Testis (tissue), 3 donors: ENCODE results near the gene EEFSEC. TPM values are rescaled to one million over a fixed set of nuclear protein-coding genes. Genes with fewer than 3 reads are reported as not detected.

Experiments
- DNase-seq: peaks from one replicate; pipeline ENCODE4 v3.0.0-alpha.2; 2019
- H3K27ac ChIP-seq, 2 donors: fragments of 200-600 bp; sonication (generic); one replicate each; pipeline ENCODE4 v1.5.1; 2019
- H3K27me3 ChIP-seq: fragments of 200-600 bp; sonication (generic); one replicate; pipeline ENCODE4 v1.5.1; 2019
- H3K36me3 ChIP-seq: fragments of 200-600 bp; sonication (generic); one replicate; pipeline ENCODE4 v1.5.1; 2017; ENCODE audit warnings: low read depth; ENCODE audit errors: missing control alignments
- H3K4me1 ChIP-seq: fragments of 200-600 bp; sonication (generic); one replicate; pipeline ENCODE4 v1.5.1; 2019
- H3K4me3 ChIP-seq, 2 donors: fragments of 200-600 bp; sonication (generic); one replicate each; pipeline ENCODE4 v1.5.1; 2017 to 2019
- H3K9me3 ChIP-seq: fragments of 200-600 bp; sonication (generic); one replicate; pipeline ENCODE4 v1.5.1; 2017
- POLR2A ChIP-seq: fragments of 450-650 bp; IDR thresholded peaks from one replicate; pipeline ENCODE4 v1.6.1; 2017; ENCODE audit warnings: antibody characterized with exemption, mild to moderate bottlenecking, moderate library complexity
- WGBS, 2 donors: methylation state at CpG; one replicate each; pipeline ENCODE4 v1.1.5; 2018; 5-methylcytosine and 5-hydroxymethylcytosine counted together
- intact Hi-C: fragments of 100-400 bp; cut with DNase I; formaldehyde crosslinking; loops from one replicate; pipeline ENCODE4 v1.15.1; 2023; ENCODE audit warnings: low total_unique reads
- polyA plus RNA-seq: library from polyadenylated mRNA; stranded (reverse); fragments of 350-450 nt; fragmentation: Illumina TruSeq; extraction: RNeasy Lipid Tissue Mini Kit (QIAGEN cat#74804); gene quantifications from one replicate; pipeline ENCODE4 v1.2.3, GENCODE V29; 2014; ENCODE audit warnings: low read depth, low replicate concordance; ENCODE audit not compliant: insufficient read depth
- total RNA-seq, 2 donors: library from RNA; depleted of rRNA; stranded (reverse); fragments of >200 nt; gene quantifications; one replicate each; pipeline ENCODE4 v1.2.3, GENCODE V29; 2016
- TF ChIP-seq, protein P1 (sequence below), 3 experiments: fragments of 450-650 bp in 2 of 3; fragments of 200-600 bp in 1 of 3; sonication (generic) in 1 of 3; IDR thresholded peaks; one replicate each; pipeline ENCODE4 v1.5.1; 2016 to 2019; ENCODE audit warnings: antibody characterized with exemption in 3 of 3, mild to moderate bottlenecking in 2 of 3, moderate library complexity in 1 of 3

The EEFSEC gene
- total and polyA plus RNA-seq, 3 donors from 2014 or later = 35.4 to 40.3 (median 35.4) TPM

- no peak overlapping the region for H3K27ac ChIP-seq
- DNase-seq = no peak
- intact Hi-C loops = no loop called here
- no peak overlapping the region for H3K4me3 ChIP-seq
- TF ChIP-seq, protein P1, sequence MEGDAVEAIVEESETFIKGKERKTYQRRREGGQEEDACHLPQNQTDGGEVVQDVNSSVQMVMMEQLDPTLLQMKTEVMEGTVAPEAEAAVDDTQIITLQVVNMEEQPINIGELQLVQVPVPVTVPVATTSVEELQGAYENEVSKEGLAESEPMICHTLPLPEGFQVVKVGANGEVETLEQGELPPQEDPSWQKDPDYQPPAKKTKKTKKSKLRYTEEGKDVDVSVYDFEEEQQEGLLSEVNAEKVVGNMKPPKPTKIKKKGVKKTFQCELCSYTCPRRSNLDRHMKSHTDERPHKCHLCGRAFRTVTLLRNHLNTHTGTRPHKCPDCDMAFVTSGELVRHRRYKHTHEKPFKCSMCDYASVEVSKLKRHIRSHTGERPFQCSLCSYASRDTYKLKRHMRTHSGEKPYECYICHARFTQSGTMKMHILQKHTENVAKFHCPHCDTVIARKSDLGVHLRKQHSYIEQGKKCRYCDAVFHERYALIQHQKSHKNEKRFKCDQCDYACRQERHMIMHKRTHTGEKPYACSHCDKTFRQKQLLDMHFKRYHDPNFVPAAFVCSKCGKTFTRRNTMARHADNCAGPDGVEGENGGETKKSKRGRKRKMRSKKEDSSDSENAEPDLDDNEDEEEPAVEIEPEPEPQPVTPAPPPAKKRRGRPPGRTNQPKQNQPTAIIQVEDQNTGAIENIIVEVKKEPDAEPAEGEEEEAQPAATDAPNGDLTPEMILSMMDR (IDR thresholded peaks at IDR 0.05) = no peak
- TF ChIP-seq POLR2A = no peak
- H3K36me3 ChIP-seq = no peaks in the 10 kb centered on the region
- peaks cover 6% of the 10 kb centered on the region for H3K4me1 ChIP-seq
- no peaks in the 10 kb centered on the region for H3K27me3 ChIP-seq
- H3K9me3 ChIP-seq = no peaks in the 10 kb centered on the region
- 81 to 92% methylated on average over 2 of the region's 2 CpGs for WGBS, 2 donors
Observed at GRCh38 chr3:128374746-128375445, 221.6 kb downstream of the EEFSEC start.

DNA sequence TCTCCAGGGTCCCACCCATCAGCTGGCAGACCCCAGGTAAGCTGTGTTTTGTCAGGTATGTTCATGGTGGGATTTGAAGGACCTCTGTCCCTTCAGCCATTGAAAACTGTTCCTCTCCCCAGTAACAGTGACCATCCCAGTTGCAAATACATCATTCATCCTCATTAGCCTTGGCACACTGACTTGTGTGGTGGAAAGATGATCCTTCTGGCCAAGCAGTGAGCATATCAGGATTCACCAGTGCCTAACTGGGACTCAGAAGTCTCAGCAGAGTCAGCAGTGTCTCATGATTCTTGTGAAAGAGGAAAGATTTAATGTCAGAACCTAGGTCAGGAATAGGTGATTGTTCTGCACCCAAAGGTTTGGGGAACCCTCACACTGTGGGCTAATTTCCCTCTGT, 223.2 kb downstream of the EEFSEC start:
- Histone ChIP-seq H3K27ac (no peak overlapping the region), H3K36me3 (no peaks in the 10 kb centered on the region), H3K4me1 (peaks cover 6% of the 10 kb centered on the region), H3K27me3 (no peaks in the 10 kb centered on the region), H3K9me3 (no peaks in the 10 kb centered on the region), H3K4me3 (no peak overlapping the region)
- DNase-seq = no peak
- TF ChIP-seq, protein P1 (IDR thresholded peaks at IDR 0.05) = no peak
- no peak for TF ChIP-seq POLR2A
- intact Hi-C loops = no loop called here

DNA sequence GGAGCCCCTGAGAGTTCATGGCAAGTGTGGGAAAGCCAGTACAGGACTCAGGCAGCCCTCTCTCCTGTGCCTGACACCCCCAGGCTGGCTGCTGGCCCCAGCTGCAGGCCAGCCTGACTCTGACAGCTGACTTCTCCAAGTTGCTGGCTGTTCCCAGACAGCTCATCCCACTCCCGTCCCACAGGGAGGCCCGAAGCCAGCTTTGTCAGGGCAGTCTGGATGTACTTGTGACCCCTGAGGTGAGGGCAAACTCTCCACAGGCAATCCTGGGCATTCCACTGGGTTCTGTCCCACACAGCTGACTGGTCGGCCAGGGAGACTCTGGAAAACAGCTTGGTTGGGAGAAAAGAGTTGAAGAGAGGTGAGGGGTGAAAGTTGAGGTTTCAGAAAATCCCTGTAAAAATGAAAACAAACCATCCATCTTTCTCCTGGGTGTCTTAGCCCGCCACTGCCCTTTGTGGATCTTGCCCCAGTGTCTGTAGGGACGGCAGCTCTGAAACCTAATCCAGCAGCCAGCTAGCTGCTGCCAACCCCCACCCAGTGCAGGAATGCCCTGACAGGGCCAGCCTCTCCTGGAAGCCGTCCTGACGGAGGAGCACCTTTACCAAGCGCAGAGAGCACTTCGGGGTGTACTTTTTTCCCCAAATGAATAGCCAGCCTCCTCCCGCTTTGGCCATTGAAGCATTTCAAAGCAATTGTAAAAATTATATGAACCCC, 225.5 kb downstream of the EEFSEC start:
- intact Hi-C loops = no loop called here
- 73 to 78% methylated on average over 9 to 10 of the region's 10 CpGs for WGBS, 2 donors
- H3K4me3 ChIP-seq = no peak overlapping the region
- H3K27ac ChIP-seq = no peak overlapping the region
- TF ChIP-seq POLR2A = no peak
- TF ChIP-seq, protein P1 (IDR thresholded peaks at IDR 0.05) = no peak
- H3K9me3 ChIP-seq = no peaks in the 10 kb centered on the region
- no peaks in the 10 kb centered on the region for H3K36me3 ChIP-seq
- no peaks in the 10 kb centered on the region for H3K27me3 ChIP-seq
- peaks cover 6% of the 10 kb centered on the region for H3K4me1 ChIP-seq
- peak; percentile 25 for DNase-seq

DNA sequence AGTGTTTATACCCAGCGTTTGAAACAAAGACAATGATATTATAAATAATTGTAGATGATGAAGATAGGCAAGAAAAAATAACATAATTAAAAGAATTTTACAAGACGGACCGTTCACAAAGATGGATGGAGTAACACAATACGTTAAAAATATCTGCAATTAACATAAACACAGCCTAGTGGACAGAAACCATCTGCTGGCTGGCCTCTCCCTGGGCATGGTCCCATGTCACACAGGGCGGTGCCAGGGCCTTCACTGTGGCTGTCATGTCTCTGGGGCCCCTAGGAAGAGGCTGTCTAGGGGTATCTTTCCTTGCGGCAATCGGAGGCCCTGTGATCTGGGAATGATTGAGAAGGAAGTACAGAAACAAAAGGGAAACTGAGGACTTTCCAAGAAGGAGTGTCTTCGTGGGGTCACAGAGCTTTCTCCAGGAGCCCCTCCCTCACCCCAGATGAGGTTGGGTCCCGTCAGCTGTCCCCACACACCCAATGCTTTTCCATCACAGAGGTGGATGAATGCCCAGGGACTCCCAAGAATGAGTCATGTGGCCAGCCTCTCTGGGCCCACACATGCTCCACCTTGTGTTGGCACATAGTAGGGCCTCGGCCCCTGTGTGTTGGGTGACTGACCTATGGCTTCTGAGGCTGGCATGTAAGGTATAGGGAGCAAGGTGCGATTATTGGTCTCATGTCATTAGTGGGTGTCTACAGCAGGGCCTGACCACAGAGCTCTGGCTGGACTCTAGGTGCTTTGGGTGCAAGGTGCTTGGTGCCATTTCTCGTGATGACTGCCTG, 226.3 kb downstream of the EEFSEC start:
- TF ChIP-seq POLR2A = no peak
- TF ChIP-seq, protein P1 (IDR thresholded peaks at IDR 0.05) = no peak
- DNase-seq = no peak
- no peaks in the 10 kb centered on the region for H3K27me3 ChIP-seq
- no peak overlapping the region for H3K4me3 ChIP-seq
- peaks cover 6% of the 10 kb centered on the region for H3K4me1 ChIP-seq
- no peak overlapping the region for H3K27ac ChIP-seq
- WGBS, 2 donors = 92 to 93% methylated on average over 11 to 12 of the region's 12 CpGs
- H3K9me3 ChIP-seq = no peaks in the 10 kb centered on the region
- H3K36me3 ChIP-seq = no peaks in the 10 kb centered on the region
- intact Hi-C loops = no loop called here
